Astrocyte (in vitro differentiated cells and primary cell): ENCODE results near the gene ZNF628. TPM values are rescaled to one million over a fixed set of nuclear protein-coding genes. Genes with fewer than 3 reads are reported as not detected.

Source experiments
- DNase-seq: peaks from one replicate; pipeline ENCODE4 v3.0.0-alpha.2; 2010; ENCODE audit warnings: low read depth
- FAIRE-seq: peaks from 2 replicates; lab custom pipeline; 2011; peaks lifted over from hg19 to GRCh38; lab: Jason Lieb, UNC
- H2AFZ ChIP-seq: 2 replicates; pipeline ENCODE4 v1.6.0; 2012; ENCODE audit warnings: low read depth, low read length, inconsistent platforms
- H3K27ac ChIP-seq: 2 replicates; pipeline ENCODE4 v1.5.1; 2011; ENCODE audit warnings: low read depth, low read length, inconsistent platforms
- H3K27me3 ChIP-seq: 2 replicates; pipeline ENCODE4 v1.6.0; 2011; ENCODE audit warnings: low read length, inconsistent platforms; ENCODE audit not compliant: insufficient read depth
- H3K36me3 ChIP-seq: 2 replicates; pipeline ENCODE4 v1.5.1; 2011; ENCODE audit warnings: low read length, inconsistent platforms; ENCODE audit not compliant: insufficient read depth
- H3K4me1 ChIP-seq: 2 replicates; pipeline ENCODE4 v1.5.1; 2011; ENCODE audit warnings: low read length, inconsistent platforms; ENCODE audit not compliant: insufficient read depth
- H3K4me2 ChIP-seq: 2 replicates; pipeline ENCODE4 v1.6.0; 2012; ENCODE audit warnings: low read length, inconsistent platforms
- H3K4me3 ChIP-seq: 2 replicates; pipeline ENCODE4 v1.5.1; 2011; ENCODE audit warnings: low read depth, mild to moderate bottlenecking, low read length, inconsistent platforms; ENCODE audit not compliant: insufficient read depth
- H3K79me2 ChIP-seq: 2 replicates; pipeline ENCODE4 v1.6.0; 2012; ENCODE audit warnings: mild to moderate bottlenecking, low read length, inconsistent platforms; ENCODE audit not compliant: insufficient read depth
- H3K9ac ChIP-seq: 2 replicates; pipeline ENCODE4 v1.6.0; 2012; ENCODE audit warnings: mild to moderate bottlenecking, low read length, inconsistent platforms
- H3K9me3 ChIP-seq: 2 replicates; pipeline ENCODE4 v1.5.1; 2012; ENCODE audit warnings: low read depth, mild to moderate bottlenecking, low read length, inconsistent platforms; ENCODE audit not compliant: insufficient read depth
- H4K20me1 ChIP-seq: 2 replicates; pipeline ENCODE4 v1.6.0; 2012; ENCODE audit warnings: low read length, inconsistent platforms; ENCODE audit not compliant: insufficient read depth
- H3K27ac Mint-ChIP-seq: one replicate; pipeline ENCODE4 v1.8.0; 2021; ENCODE audit warnings: mild to moderate bottlenecking, mixed read lengths; ENCODE audit not compliant: unreplicated experiment
- H3K27me3 Mint-ChIP-seq: one replicate; pipeline ENCODE4 v1.8.0; 2021; ENCODE audit warnings: low read depth, mixed read lengths; ENCODE audit not compliant: unreplicated experiment
- H3K36me3 Mint-ChIP-seq: one replicate; pipeline ENCODE4 v1.8.0; 2021; ENCODE audit warnings: low read depth, mixed read lengths; ENCODE audit not compliant: unreplicated experiment
- H3K4me1 Mint-ChIP-seq: one replicate; pipeline ENCODE4 v1.8.0; 2021; ENCODE audit warnings: low read depth, mixed read lengths; ENCODE audit not compliant: unreplicated experiment
- H3K4me3 Mint-ChIP-seq: one replicate; pipeline ENCODE4 v1.8.0; 2021; ENCODE audit warnings: mild to moderate bottlenecking, moderate library complexity, mixed read lengths; ENCODE audit not compliant: unreplicated experiment
- H3K9me3 Mint-ChIP-seq: one replicate; pipeline ENCODE4 v1.8.0; 2021; ENCODE audit warnings: mild to moderate bottlenecking, mixed read lengths; ENCODE audit not compliant: unreplicated experiment
- EZH2 ChIP-seq: IDR thresholded peaks from 2 replicates; pipeline ENCODE4 v1.6.1; 2012; ENCODE audit warnings: mild to moderate bottlenecking, low read length, inconsistent platforms; ENCODE audit not compliant: insufficient read depth
- total RNA-seq: library from RNA; stranded (reverse); gene quantifications from 2 replicates; pipeline ENCODE4 v1.2.1, GENCODE V29; 2021
- TF ChIP-seq, protein P1 (sequence below): IDR thresholded peaks from 2 replicates; pipeline ENCODE4 v1.5.1; 2011; ENCODE audit warnings: low read depth, mild to moderate bottlenecking, inconsistent platforms, low read length, moderate library complexity; ENCODE audit not compliant: insufficient read depth

The ZNF628 gene
- total RNA-seq, 1 donor from 2014 or later: 9.9 TPM

DNA sequence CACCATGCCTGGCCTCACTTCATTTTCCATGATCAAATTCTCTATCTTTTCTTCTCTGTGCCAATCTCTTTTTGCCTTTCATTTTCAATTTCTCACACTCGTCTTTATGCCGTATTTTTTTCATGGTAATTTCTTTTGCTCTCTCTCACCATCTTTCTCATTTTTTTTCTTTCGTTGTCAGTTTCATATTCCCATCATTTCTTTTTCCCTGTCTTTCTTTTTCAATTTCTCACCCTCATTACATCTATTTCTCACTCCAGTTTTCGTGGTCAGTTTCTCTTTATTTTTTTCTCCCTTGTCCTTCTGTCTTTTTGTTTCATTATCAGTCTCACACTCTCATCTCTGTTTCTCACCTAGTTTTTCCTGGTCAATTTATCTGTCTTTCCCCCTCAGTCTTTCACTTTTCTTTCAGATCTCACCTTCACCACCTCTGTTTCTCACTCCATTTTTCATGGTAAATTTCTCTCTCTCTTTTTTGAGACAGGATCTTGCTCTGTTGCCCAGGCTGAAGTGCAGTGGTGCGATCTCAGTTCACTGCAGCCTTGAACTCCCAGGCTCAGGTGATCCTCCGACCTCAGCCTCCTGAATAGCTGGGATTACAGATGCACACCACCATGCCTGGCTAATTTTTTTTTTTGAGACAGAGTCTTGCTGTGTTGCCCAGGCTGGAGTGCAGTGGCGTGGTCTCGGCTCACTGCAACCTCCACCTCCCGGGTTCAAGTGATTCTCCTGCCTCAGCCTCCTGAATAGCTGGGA, 26.0 kb downstream of the ZNF628 start:
- Histone ChIP-seq H3K9ac (no peak overlapping the region), H3K79me2 (no peaks in the 10 kb centered on the region), H3K27me3 (no peaks in the 10 kb centered on the region), H3K9me3 (peaks cover 3% of the 10 kb centered on the region), H3K27ac (no peak overlapping the region), H3K4me1 (peaks cover 3% of the 10 kb centered on the region), H3K36me3 (no peaks in the 10 kb centered on the region), H4K20me1 (no peaks in the 10 kb centered on the region), H3K4me3 (no peak overlapping the region), H3K4me2 (no peak overlapping the region), H2AFZ (no peak overlapping the region)
- DNase-seq (no peak), FAIRE-seq (no peak)
- peaks cover 11% of the 10 kb centered on the region for H3K27me3 Mint-ChIP-seq
- no peaks in the 10 kb centered on the region for H3K4me1 Mint-ChIP-seq
- H3K9me3 Mint-ChIP-seq: peaks cover 5% of the 10 kb centered on the region
- no peak for TF ChIP-seq EZH2
- TF ChIP-seq, protein P1, sequence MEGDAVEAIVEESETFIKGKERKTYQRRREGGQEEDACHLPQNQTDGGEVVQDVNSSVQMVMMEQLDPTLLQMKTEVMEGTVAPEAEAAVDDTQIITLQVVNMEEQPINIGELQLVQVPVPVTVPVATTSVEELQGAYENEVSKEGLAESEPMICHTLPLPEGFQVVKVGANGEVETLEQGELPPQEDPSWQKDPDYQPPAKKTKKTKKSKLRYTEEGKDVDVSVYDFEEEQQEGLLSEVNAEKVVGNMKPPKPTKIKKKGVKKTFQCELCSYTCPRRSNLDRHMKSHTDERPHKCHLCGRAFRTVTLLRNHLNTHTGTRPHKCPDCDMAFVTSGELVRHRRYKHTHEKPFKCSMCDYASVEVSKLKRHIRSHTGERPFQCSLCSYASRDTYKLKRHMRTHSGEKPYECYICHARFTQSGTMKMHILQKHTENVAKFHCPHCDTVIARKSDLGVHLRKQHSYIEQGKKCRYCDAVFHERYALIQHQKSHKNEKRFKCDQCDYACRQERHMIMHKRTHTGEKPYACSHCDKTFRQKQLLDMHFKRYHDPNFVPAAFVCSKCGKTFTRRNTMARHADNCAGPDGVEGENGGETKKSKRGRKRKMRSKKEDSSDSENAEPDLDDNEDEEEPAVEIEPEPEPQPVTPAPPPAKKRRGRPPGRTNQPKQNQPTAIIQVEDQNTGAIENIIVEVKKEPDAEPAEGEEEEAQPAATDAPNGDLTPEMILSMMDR: no peak
- no peak overlapping the region for H3K27ac Mint-ChIP-seq
- H3K36me3 Mint-ChIP-seq: peaks cover 40% of the 10 kb centered on the region
- H3K4me3 Mint-ChIP-seq: no peak overlapping the region

GRCh38 chr19:55503157-55503501, 26.7 kb downstream of the ZNF628 start:
- H3K27ac Mint-ChIP-seq: no peak overlapping the region
- H3K36me3 ChIP-seq: no peaks in the 10 kb centered on the region
- no peak overlapping the region for H3K27ac ChIP-seq
- peaks cover 11% of the 10 kb centered on the region for H3K27me3 Mint-ChIP-seq
- no peaks in the 10 kb centered on the region for H3K27me3 ChIP-seq
- H3K4me1 ChIP-seq: peaks cover 3% of the 10 kb centered on the region
- no peak overlapping the region for H3K4me2 ChIP-seq
- FAIRE-seq (no peak), DNase-seq (no peak)
- H3K4me3 Mint-ChIP-seq: peak overlapping the region; percentile 16
- H3K9ac ChIP-seq: no peak overlapping the region
- H3K4me3 ChIP-seq: no peak overlapping the region
- H3K4me1 Mint-ChIP-seq: peaks cover 1% of the 10 kb centered on the region
- peaks cover 5% of the 10 kb centered on the region for H3K9me3 Mint-ChIP-seq
- H2AFZ ChIP-seq: peak overlapping the region; percentile 79
- H3K79me2 ChIP-seq: no peaks in the 10 kb centered on the region
- peaks cover 3% of the 10 kb centered on the region for H3K9me3 ChIP-seq
- H4K20me1 ChIP-seq: no peaks in the 10 kb centered on the region
- TF ChIP-seq, protein P1: no peak
- TF ChIP-seq EZH2: no peak
- peaks cover 37% of the 10 kb centered on the region for H3K36me3 Mint-ChIP-seq
